Placental epithelial cell (primary cell): ENCODE measurements around the gene CD44. TPM values are rescaled to one million over a fixed set of nuclear protein-coding genes. Genes with fewer than 3 reads are reported as not detected.

Source experiments
- total RNA-seq: library from RNA; depleted of rRNA; stranded (reverse); fragments of >200 nt; gene quantifications from 2 replicates; pipeline ENCODE4 v1.2.3, GENCODE V29; 2012

The CD44 gene
- 13.3 and 33.4 TPM in 2 replicates for total RNA-seq

DNA sequence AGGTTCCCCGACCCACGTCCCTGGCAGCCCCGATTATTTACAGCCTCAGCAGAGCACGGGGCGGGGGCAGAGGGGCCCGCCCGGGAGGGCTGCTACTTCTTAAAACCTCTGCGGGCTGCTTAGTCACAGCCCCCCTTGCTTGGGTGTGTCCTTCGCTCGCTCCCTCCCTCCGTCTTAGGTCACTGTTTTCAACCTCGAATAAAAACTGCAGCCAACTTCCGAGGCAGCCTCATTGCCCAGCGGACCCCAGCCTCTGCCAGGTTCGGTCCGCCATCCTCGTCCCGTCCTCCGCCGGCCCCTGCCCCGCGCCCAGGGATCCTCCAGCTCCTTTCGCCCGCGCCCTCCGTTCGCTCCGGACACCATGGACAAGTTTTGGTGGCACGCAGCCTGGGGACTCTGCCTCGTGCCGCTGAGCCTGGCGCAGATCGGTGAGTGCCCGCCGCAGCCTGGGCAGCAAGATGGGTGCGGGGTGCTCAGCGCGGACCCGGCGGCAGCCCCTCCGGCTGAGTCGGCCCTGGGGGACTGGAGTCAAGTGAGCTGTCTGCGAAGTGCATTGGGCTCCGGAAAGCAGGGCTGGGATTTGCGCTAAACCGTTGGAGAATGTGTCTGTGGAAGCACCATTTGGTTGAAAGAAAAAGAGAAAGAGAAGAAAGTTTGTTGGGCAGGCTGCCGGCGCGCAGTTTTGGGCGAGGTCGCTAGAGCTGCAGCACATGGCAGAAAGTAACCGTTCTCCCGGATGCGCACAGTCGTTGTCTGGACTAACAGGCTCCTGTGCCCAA lies at the start of gene CD44:
Gene CD44 (plus strand): TSS at position 229 of the 779 bp plus-strand sequence. CDS start 133 bp downstream, at position 362.

Other genes with a start within 250 kb of the CD44 start
- gene APIP, start 222.8 kb upstream of the CD44 start, total RNA-seq, result 3.9 and 9.5 TPM in 2 replicates
- gene PDHX, start 222.6 kb upstream of the CD44 start, total RNA-seq, result 24.2 and 25.1 TPM in 2 replicates